H1 (cell line): Measurements from ENCODE around the gene SHMT1. TPM values are rescaled to one million over a fixed set of nuclear protein-coding genes. Genes with fewer than 3 reads are reported as not detected.

ENCODE experiments used
- CTCF ChIA-PET: fragments of 300-600 bp; sonication (Branson Sonifier 250); formaldehyde crosslinking; loops from one replicate; lab custom pipeline; 2021; ENCODE audit not compliant: partially characterized antibody; lab: Charles Lee
- POLR2A ChIA-PET: fragments of 300-600 bp; sonication (Branson Sonifier 250); formaldehyde crosslinking; loops from one replicate; lab custom pipeline; 2021; ENCODE audit warnings: inconsistent platforms; ENCODE audit not compliant: partially characterized antibody; lab: Charles Lee
- DNase-seq, 2 experiments: peaks; one replicate each; pipeline versions ENCODE4 v3.0.0 to v3.0.0-alpha.2; 2010 to 2022; ENCODE audit warnings: low spot score in 2 of 2, low read depth in 1 of 2, mixed read lengths in 1 of 2
- FAIRE-seq: peaks from 2 replicates; lab custom pipeline; 2011; peaks lifted over from hg19 to GRCh38; lab: Jason Lieb, UNC
- H2AFZ ChIP-seq: 2 replicates; pipeline ENCODE4 v1.8.1; 2012; ENCODE audit warnings: low read length, inconsistent platforms
- H2AK5ac ChIP-seq: 2 replicates; pipeline ENCODE4 v1.6.1; 2013; ENCODE audit warnings: low read depth, low read length
- H2BK120ac ChIP-seq: replicated peaks from 2 replicates; pipeline ENCODE3; 2013; ENCODE audit warnings: low read depth, low read length, inconsistent platforms
- H2BK12ac ChIP-seq: 2 replicates; pipeline ENCODE4 v1.6.1; 2013; ENCODE audit warnings: low read depth, low read length
- H2BK15ac ChIP-seq: 2 replicates; pipeline ENCODE4 v1.6.1; 2013; ENCODE audit warnings: low read length
- H2BK20ac ChIP-seq: 2 replicates; pipeline ENCODE4 v1.6.1; 2013; ENCODE audit warnings: low read length
- H2BK5ac ChIP-seq: 2 replicates; pipeline ENCODE4 v1.6.1; 2013; ENCODE audit warnings: low read depth, low read length
- H3K14ac ChIP-seq: 2 replicates; pipeline ENCODE4 v1.6.1; 2013; ENCODE audit warnings: inconsistent platforms; ENCODE audit not compliant: insufficient read length
- H3K18ac ChIP-seq: 2 replicates; pipeline ENCODE4 v1.6.1; 2013; ENCODE audit warnings: low read length; ENCODE audit errors: extremely low read depth
- H3K23ac ChIP-seq: 2 replicates; pipeline ENCODE4 v1.6.1; 2013; ENCODE audit warnings: inconsistent platforms; ENCODE audit not compliant: insufficient read length
- H3K23me2 ChIP-seq: 2 replicates; pipeline ENCODE4 v1.6.1; 2013; ENCODE audit warnings: low read depth, low read length
- H3K27ac ChIP-seq: 2 replicates; pipeline ENCODE4 v1.6.1; 2011; ENCODE audit warnings: low read depth, low read length, inconsistent platforms
- H3K27me3 ChIP-seq, 4 experiments: replicated peaks in 1 of 4; 1 replicate in 1 of 4; 2 replicates in 3 of 4; pipeline versions ENCODE4 v1.6.1 to v1.8.1; 2011 to 2013; ENCODE audit warnings: low read length in 3 of 4, mild to moderate bottlenecking in 3 of 4, inconsistent platforms in 2 of 4, mixed read lengths in 2 of 4, moderate library complexity in 1 of 4; ENCODE audit not compliant: control insufficient read depth in 3 of 4, insufficient read depth in 3 of 4; ENCODE audit errors: extremely low read depth in 1 of 4
- H3K36me3 ChIP-seq, 4 experiments: 2 replicates each; pipeline versions ENCODE4 v1.6.1 to v1.8.1; 2011 to 2013; ENCODE audit warnings: mild to moderate bottlenecking in 4 of 4, low read length in 3 of 4, moderate library complexity in 2 of 4, control low read depth in 1 of 4, inconsistent platforms in 1 of 4; ENCODE audit not compliant: insufficient read depth in 4 of 4, control insufficient read depth in 2 of 4
- H3K4ac ChIP-seq: replicated peaks from 2 replicates; pipeline ENCODE3; 2013; ENCODE audit warnings: low read length, low read depth, mixed read lengths, inconsistent platforms; ENCODE audit not compliant: insufficient read length
- H3K4me1 ChIP-seq, 4 experiments: replicated peaks in 1 of 4; 1 replicate in 1 of 4; 2 replicates in 3 of 4; pipeline versions ENCODE4 v1.6.1 to v1.8.1; 2011 to 2013; ENCODE audit warnings: low read length in 3 of 4, inconsistent platforms in 2 of 4, mixed read lengths in 1 of 4; ENCODE audit not compliant: insufficient read depth in 4 of 4, control insufficient read depth in 3 of 4
- H3K4me2 ChIP-seq, 2 experiments: 2 replicates each; pipeline versions ENCODE4 v1.6.1 to v1.8.1; 2011 to 2013; ENCODE audit warnings: low read depth in 2 of 2, low read length in 2 of 2, control low read depth in 1 of 2, inconsistent platforms in 1 of 2, mild to moderate bottlenecking in 1 of 2; ENCODE audit not compliant: insufficient read depth in 1 of 2
- H3K4me3 ChIP-seq, 4 experiments: fragments of 200-600, 300-600 bp in 1 of 4; sonication (generic), shearing (Covaris generic), sonication (Bioruptor Twin) in 1 of 4; 2 replicates each; pipeline versions ENCODE4 v1.5.1 to v1.8.1; 2011 to 2016; ENCODE audit warnings: low read length in 4 of 4, low read depth in 3 of 4, control low read depth in 2 of 4, inconsistent platforms in 2 of 4, mild to moderate bottlenecking in 2 of 4, mixed read lengths in 1 of 4, moderate library complexity in 1 of 4; ENCODE audit not compliant: insufficient read depth in 2 of 4; ENCODE audit errors: extremely low read depth in 1 of 4
- H3K56ac ChIP-seq: replicated peaks from 2 replicates; pipeline ENCODE3; 2013; ENCODE audit warnings: low read depth, mild to moderate bottlenecking, mixed read lengths, low read length, inconsistent platforms; ENCODE audit not compliant: insufficient read length
- H3K79me1 ChIP-seq: 2 replicates; pipeline ENCODE4 v1.6.1; 2013; ENCODE audit warnings: low read depth, low read length, control low read depth
- H3K79me2 ChIP-seq, 2 experiments: 2 replicates each; pipeline versions ENCODE4 v1.6.1 to v1.8.1; 2012 to 2013; ENCODE audit warnings: low read length in 2 of 2, mild to moderate bottlenecking in 2 of 2, inconsistent platforms in 1 of 2; ENCODE audit not compliant: insufficient read depth in 2 of 2, control insufficient read depth in 1 of 2
- H3K9ac ChIP-seq, 4 experiments: replicated peaks in 1 of 4; 1 replicate in 1 of 4; 2 replicates in 3 of 4; pipeline versions ENCODE4 v1.6.1 to v1.8.1; 2011 to 2013; ENCODE audit warnings: low read depth in 3 of 4, low read length in 3 of 4, control low read depth in 2 of 4, mild to moderate bottlenecking in 2 of 4, moderate library complexity in 2 of 4, inconsistent platforms in 1 of 4; ENCODE audit errors: extremely low read depth in 1 of 4
- H3K9me3 ChIP-seq, 2 experiments: 2 replicates each; pipeline versions ENCODE4 v1.6.1 to v1.8.1; 2012 to 2013; ENCODE audit warnings: mild to moderate bottlenecking in 2 of 2, moderate library complexity in 2 of 2, control low read depth in 1 of 2, inconsistent platforms in 1 of 2, low read depth in 1 of 2, low read length in 1 of 2, mixed read lengths in 1 of 2; ENCODE audit not compliant: insufficient read depth in 2 of 2
- H4K20me1 ChIP-seq, 2 experiments: replicated peaks in 1 of 2; 2 replicates each; pipeline versions ENCODE3 to v1.8.1; 2011 to 2013; ENCODE audit warnings: inconsistent platforms in 2 of 2, low read length in 2 of 2, mild to moderate bottlenecking in 1 of 2; ENCODE audit not compliant: insufficient read depth in 2 of 2, control insufficient read depth in 1 of 2
- H4K5ac ChIP-seq: 2 replicates; pipeline ENCODE4 v1.6.1; 2013; ENCODE audit warnings: low read length, low read depth, mixed read lengths, inconsistent platforms; ENCODE audit not compliant: insufficient read length
- H4K8ac ChIP-seq: 2 replicates; pipeline ENCODE4 v1.8.0; 2013; ENCODE audit warnings: mild to moderate bottlenecking, moderate library complexity, low read length, inconsistent platforms; ENCODE audit not compliant: insufficient read depth; ENCODE audit errors: extremely low read depth
- H4K91ac ChIP-seq: replicated peaks from 2 replicates; pipeline ENCODE3; 2013; ENCODE audit warnings: low read length, mixed read lengths, inconsistent platforms; ENCODE audit not compliant: insufficient read length
- BRCA1 ChIP-seq: IDR thresholded peaks from 2 replicates; pipeline ENCODE4 v1.6.1; 2012; ENCODE audit warnings: low read depth, low read length, improper control_type of control experiment
- NANOG ChIP-seq: IDR thresholded peaks from 2 replicates; pipeline ENCODE4 v1.6.1; 2011; ENCODE audit warnings: low read length, low read depth, mild to moderate bottlenecking, inconsistent platforms; ENCODE audit not compliant: insufficient read depth, poor library complexity, severe bottlenecking
- POLR2AphosphoS5 ChIP-seq: IDR thresholded peaks from 2 replicates; pipeline ENCODE4 v1.6.1; 2011; ENCODE audit warnings: low read depth, low read length
- SRF ChIP-seq: IDR thresholded peaks from 2 replicates; pipeline ENCODE4 v1.6.1; 2011; ENCODE audit warnings: mild to moderate bottlenecking, low read depth, low read length, moderate library complexity
- WGBS, 2 experiments: shearing (Covaris generic) in 1 of 2; methylation state at CpG; one replicate each; pipeline versions ENCODE4 v1.1.6 to v1.1.7; 2013 to 2015; ENCODE audit warnings: low lambda C conversion rate in 2 of 2, mixed read lengths in 2 of 2, inconsistent platforms in 1 of 2, low coverage in 1 of 2, missing lambda C conversion rate in 1 of 2; ENCODE audit not compliant: insufficient replicate concordance in 2 of 2, insufficient coverage in 1 of 2, insufficient read length in 1 of 2; ENCODE audit errors: extremely low coverage in 1 of 2, missing lambda C conversion rate in 1 of 2; 5-methylcytosine and 5-hydroxymethylcytosine counted together
- polyA plus RNA-seq, 7 experiments: library from polyadenylated mRNA; depleted of rRNA in 3 of 7; stranded (reverse) in 5 of 7; unstranded in 2 of 7; fragments of >200 nt in 5 of 7; fragments of 200-250 nt in 2 of 7; gene quantifications; 1 replicate in 5 of 7; 2 replicates in 1 of 7; 4 replicates in 1 of 7; pipeline versions ENCODE4 v1.2.1 to v1.2.3, GENCODE V29; 2011 to 2013; ENCODE audit warnings: missing spikeins in 2 of 7, mixed read lengths in 2 of 7
- total RNA-seq: library from RNA; stranded (reverse); fragmentation: NEBNext Ultra II Directional; extraction: Animal tissue kit (Norgen Biotek cat#: 25700); gene quantifications from 2 replicates; pipeline ENCODE4 v1.2.1, GENCODE V29; 2021

SHMT1 gene
- total and polyA plus RNA-seq, 2 of the 8 experiments (the other 6 are each of a cell fraction or from before 2014, with no cell fraction given) = 30.7 to 39.3 TPM

- no peak overlapping the region for H2BK20ac ChIP-seq
- H3K36me3 ChIP-seq = peaks cover 18 to 52% (median 27%) of the 10 kb centered on the region in 4 experiments
- no peak overlapping the region for H3K9ac ChIP-seq
- no peak overlapping the region for H2AFZ ChIP-seq
- H3K27ac ChIP-seq = no peak overlapping the region
- H3K4ac ChIP-seq = no peak overlapping the region
- no peak overlapping the region for H2BK12ac ChIP-seq
- H4K5ac ChIP-seq = no peak overlapping the region
- H3K79me2 ChIP-seq = no peaks in the 10 kb centered on the region
- H3K4me1 ChIP-seq = no peaks in the 10 kb centered on the region
- no peak for DNase-seq
- H3K18ac ChIP-seq = no peak overlapping the region
- no peak overlapping the region for H2BK120ac ChIP-seq
- H3K9me3 ChIP-seq = no peaks in the 10 kb centered on the region
- no peaks in the 10 kb centered on the region for H3K27me3 ChIP-seq
- 100% methylated on average over 1 of the region's 2 CpGs; no CpG with 5 or more reads in 1 of the 2 experiments for WGBS, 2 experiments
- H2AK5ac ChIP-seq = no peak overlapping the region
- no peak overlapping the region for H3K4me3 ChIP-seq
- peaks cover 4 to 11% of the 10 kb centered on the region in 2 experiments for H4K20me1 ChIP-seq
- H3K14ac ChIP-seq = no peak overlapping the region
- POLR2A ChIA-PET = interaction anchor here (1.0 to 1.6 kb wide), 9 partner anchors 8 to 92 kb away, joined by 3 to 7 read pairs (median 3); partner anchors contain the start of genes SMCR8 and TOP3A
- TF ChIP-seq NANOG (no peak), POLR2AphosphoS5 (0 out of 2 replicates have a peak, but pooled peaks have one; percentile 34), SRF (no peak), BRCA1 (no peak)
- no peak overlapping the region for H4K91ac ChIP-seq
- no peak overlapping the region for H3K56ac ChIP-seq
- no peak overlapping the region for H2BK15ac ChIP-seq
- H2BK5ac ChIP-seq = no peak overlapping the region
- no peaks in the 10 kb centered on the region for H3K23me2 ChIP-seq
- CTCF ChIA-PET = interaction anchor here (1.2 kb wide), 1 partner anchor 170 kb away, joined by 3 read pairs; no protein-coding TSS in a partner anchor
- H3K79me1 ChIP-seq = no peaks in the 10 kb centered on the region; the same call in 1 of the 2 replicates
- no peak for FAIRE-seq
- no peak overlapping the region for H3K23ac ChIP-seq
- H4K8ac ChIP-seq = no peak overlapping the region
- no peak overlapping the region for H3K4me2 ChIP-seq
These were observed 36.3 kb downstream of the SHMT1 start for GRCh38 chr17:18327093-18327492.
